ENCODE results near the gene SSH3. TPM values are rescaled to one million over a fixed set of nuclear protein-coding genes. Genes with fewer than 3 reads are reported as not detected.

The SSH3 gene
- total RNA-seq, 1 donor from 2014 or later, result 5.1 TPM

DNA sequence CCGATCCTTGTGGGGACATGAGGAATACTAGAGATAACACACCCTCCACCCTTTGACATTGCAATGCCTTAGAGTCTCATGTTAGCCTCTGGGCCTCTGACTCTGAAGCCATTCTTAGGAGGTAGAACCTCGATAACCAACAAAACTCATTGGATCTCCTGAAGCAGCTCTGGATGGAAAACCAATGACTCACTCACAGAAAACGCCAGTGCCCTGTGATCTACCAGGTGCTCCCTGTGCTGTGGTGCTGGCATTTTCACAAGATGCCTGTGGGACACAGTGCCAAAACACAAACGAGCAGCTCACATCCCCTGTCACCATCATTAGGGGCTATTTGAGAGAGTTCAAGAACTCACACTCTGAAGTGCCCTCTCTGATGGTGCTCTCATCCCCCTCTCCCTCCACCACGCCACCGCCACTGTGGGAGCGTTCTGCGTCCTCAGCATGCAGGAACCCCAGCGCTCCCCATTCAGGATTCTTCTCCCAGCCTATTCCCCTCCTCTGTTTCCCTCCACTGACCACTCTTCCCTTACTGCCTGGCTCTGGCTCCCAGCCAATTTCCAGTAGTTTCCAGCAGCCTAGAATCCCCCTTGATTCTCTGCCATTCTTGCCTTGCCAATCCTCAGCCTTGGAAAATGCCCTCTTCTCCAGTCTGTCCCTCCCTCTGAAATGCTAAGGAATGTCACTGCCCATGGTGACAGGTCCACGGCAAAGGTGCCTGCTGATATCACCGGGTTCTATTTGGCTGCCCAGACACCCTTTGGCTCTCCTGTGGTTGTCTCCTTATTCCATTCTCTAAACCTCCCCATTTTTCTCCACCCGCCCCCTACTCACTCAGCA lies 54.7 kb downstream of the SSH3 start:
- Mint-ChIP-seq H3K4me3 (no peak overlapping the region), H3K27ac (peak overlapping the region; percentile 90), H3K9me3 (no peaks in the 10 kb centered on the region), H3K27me3 (no peaks in the 10 kb centered on the region), H3K36me3 (ENCODE audit: low read depth) (peaks cover 18% of the 10 kb centered on the region), H3K4me1 (peaks cover 74% of the 10 kb centered on the region)
- ChIA-PET POLR2A (interaction anchor here (0.7 to 26.3 kb wide), 4 partner anchors 11 to 44 kb away, joined by 3 to 1307 read pairs (median 51); partner anchors contain the start of genes CLCF1, PPP1CA and TBC1D10C), CTCF (interaction anchor here (5.8 to 10.1 kb wide), 2 partner anchors 12 to 19 kb away, joined by 56 to 735 read pairs; partner anchors contain the start of gene CLCF1)
- ATAC-seq (ENCODE audit: low read depth), result no peak
- DNase-seq, result no peak
- intact Hi-C loops (cut with micrococcal nuclease), result loop anchor here (1.0 to 10.0 kb wide), 3 partner anchors 16 to 357 kb away; no protein-coding TSS in a partner anchor
- TF ChIP-seq CTCF (IDR thresholded peaks at IDR 0.05), result no peak

Other genes with a start within 250 kb of the SSH3 start
- 0.32 TPM in 1 of 2 replicates, not detected in the other for gene RHOD, start 246.7 kb upstream of the SSH3 start, total RNA-seq
- gene KDM2A, start 184.3 kb upstream of the SSH3 start, total RNA-seq, result 141 and 160 TPM in 2 replicates
- gene GRK2, start 37.1 kb upstream of the SSH3 start, total RNA-seq, result 159 and 175 TPM in 2 replicates
- gene ANKRD13D, start 14.2 kb upstream of the SSH3 start, total RNA-seq, result 97.2 and 116 TPM in 2 replicates
- 166 and 169 TPM in 2 replicates for gene POLD4, start 50.0 kb downstream of the SSH3 start, total RNA-seq
- gene CLCF1, start 70.1 kb downstream of the SSH3 start, total RNA-seq, result 28.2 and 30.7 TPM in 2 replicates
- 30.4 and 35.2 TPM in 2 replicates for gene RAD9A, start 88.5 kb downstream of the SSH3 start, total RNA-seq
- 349 and 354 TPM in 2 replicates for gene PPP1CA, start 98.3 kb downstream of the SSH3 start, total RNA-seq
- gene TBC1D10C, start 100.6 kb downstream of the SSH3 start, total RNA-seq, result 158 and 163 TPM in 2 replicates
- 5.7 and 6.3 TPM in 2 replicates for gene CARNS1, start 112.1 kb downstream of the SSH3 start, total RNA-seq
- 66.9 and 74.5 TPM in 2 replicates for gene RPS6KB2, start 125.0 kb downstream of the SSH3 start, total RNA-seq
- 328 and 347 TPM in 2 replicates for gene PTPRCAP, start 134.2 kb downstream of the SSH3 start, total RNA-seq
- 34.0 and 39.7 TPM in 2 replicates for gene CORO1B, start 139.9 kb downstream of the SSH3 start, total RNA-seq
- not detected in 2 replicates for gene GPR152, start 149.2 kb downstream of the SSH3 start, total RNA-seq
- 2.1 and 3.0 TPM in 2 replicates for gene CABP4, start 151.8 kb downstream of the SSH3 start, total RNA-seq
- gene TMEM134, start 165.7 kb downstream of the SSH3 start, total RNA-seq, result 76.0 and 83.5 TPM in 2 replicates
- gene AIP, start 179.5 kb downstream of the SSH3 start, total RNA-seq, result 108 and 114 TPM in 2 replicates
- 103 and 111 TPM in 2 replicates for gene PITPNM1, start 201.8 kb downstream of the SSH3 start, total RNA-seq
- 67.1 and 68.5 TPM in 2 replicates for gene CDK2AP2, start 204.6 kb downstream of the SSH3 start, total RNA-seq
- not detected in 2 replicates for gene CABP2, start 219.9 kb downstream of the SSH3 start, total RNA-seq

All from activated B cell treated with CpG ODN at 0.5 μM for 24 hours (primary cell).